Measurements from ENCODE around the gene BRIP1. TPM values are rescaled to one million over a fixed set of nuclear protein-coding genes. Genes with fewer than 3 reads are reported as not detected.
"Not testable (repeated sequence)": the region's sequence is repeated elsewhere in the genome, so short reads cannot be mapped to it uniquely, and the experiment has no call there.

Gene BRIP1
- polyA plus RNA-seq, 1 of the 3 experiments (the other 2 are of a cell fraction) = 2.0 TPM

DNA sequence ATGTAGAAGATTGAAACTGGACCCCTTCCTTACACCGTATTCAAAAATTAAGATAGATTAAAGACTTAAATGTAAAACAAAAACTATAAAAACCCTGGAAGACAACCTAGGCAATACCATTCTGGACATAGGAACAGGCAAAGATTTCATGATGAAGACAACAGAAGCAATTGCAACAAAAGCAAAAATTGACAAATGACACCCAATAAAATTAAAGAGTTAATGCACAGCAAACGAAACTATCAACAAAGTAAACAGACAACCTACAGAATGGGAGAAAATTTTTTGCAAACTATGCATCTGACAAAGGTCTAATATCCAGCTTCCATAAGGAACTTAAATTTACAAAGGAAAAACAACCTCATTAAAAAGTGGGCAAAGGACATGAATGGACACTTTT lies 37.1 kb downstream of the BRIP1 start:
- H3K27me3 ChIP-seq (ENCODE audit: insufficient read depth); POLR2A ChIA-PET; H3K4me2 ChIP-seq; H3K9ac ChIP-seq; H2AFZ ChIP-seq (ENCODE audit: low read depth); H3F3A ChIP-seq (replicated peaks; ENCODE audit: insufficient read depth); DNase-seq; H3K4me1 ChIP-seq (ENCODE audit: control insufficient read depth in 1 of 2, insufficient read depth in 2 of 2, low read depth in 1 of 2, low read length in 1 of 2); H4K20me1 ChIP-seq (ENCODE audit: insufficient read depth); H3K4me3 ChIP-seq (ENCODE audit: low read depth in 2 of 2, low read length in 1 of 2); H3K9me2 ChIP-seq; H3K27ac ChIP-seq (ENCODE audit: low read depth in 2 of 2, low read length in 1 of 2): not testable (repeated sequence)
- CTCF ChIA-PET = interaction anchor here (1.5 to 1.6 kb wide), 2 partner anchors 11 to 191 kb away, joined by 4 to 5 read pairs; no protein-coding TSS in a partner anchor
- H3K9me3 ChIP-seq = peaks cover 11% of the 10 kb centered on the region; the same call in 1 of the 2 replicates
- H3K36me3 ChIP-seq (replicated peaks in 1 of 2; ENCODE audit: control insufficient read depth in 1 of 2, insufficient read depth in 2 of 2, low read length in 1 of 2) = peaks cover 0 to 62% of the 10 kb centered on the region in 2 experiments
- peaks cover 42% of the 10 kb centered on the region; the same call in 1 of the 2 replicates for H3K79me2 ChIP-seq (ENCODE audit: insufficient read depth)
- WGBS (ENCODE audit: low lambda C conversion rate) = 87% methylated on average over 2 of the region's 2 CpGs

DNA sequence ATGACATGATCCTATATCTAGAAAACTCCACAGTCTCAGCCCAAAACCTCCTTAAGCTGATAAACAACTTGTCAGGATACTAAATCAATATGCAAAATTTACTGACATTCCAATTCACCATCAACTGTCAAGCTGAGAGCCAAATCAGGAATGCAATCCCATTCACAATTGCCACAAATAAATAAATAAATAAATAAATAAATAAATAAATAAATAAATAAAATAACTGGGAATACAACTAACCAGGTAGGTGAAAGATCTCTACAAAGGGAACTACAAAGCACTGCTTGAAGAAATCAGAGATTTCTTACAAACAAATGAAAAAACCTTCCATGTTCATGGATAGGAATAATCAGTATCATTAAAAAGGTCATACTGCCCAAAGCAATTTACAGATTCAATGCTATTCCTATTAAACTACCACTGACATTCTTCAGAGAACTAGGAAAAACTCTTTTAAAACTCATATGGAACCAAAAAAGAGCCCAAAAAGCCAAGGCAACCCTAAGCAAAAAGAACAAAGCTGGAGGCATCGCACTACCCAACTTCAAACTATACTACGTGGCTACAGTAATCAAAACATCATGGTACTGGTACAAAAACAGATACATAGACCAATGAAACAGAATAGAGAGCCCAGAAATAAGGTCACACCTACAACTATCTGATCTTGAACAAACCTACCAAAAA lies 37.7 kb downstream of the BRIP1 start:
- Histone ChIP-seq H3K4me3 (ENCODE audit: low read depth in 2 of 2, low read length in 1 of 2) (no peak overlapping the region), H4K20me1 (ENCODE audit: insufficient read depth) (no peaks in the 10 kb centered on the region), H3K27me3 (ENCODE audit: insufficient read depth) (no peaks in the 10 kb centered on the region), H3K9ac (no peak overlapping the region), H3F3A (replicated peaks; ENCODE audit: insufficient read depth) (peaks cover 4% of the 10 kb centered on the region), H3K79me2 (ENCODE audit: insufficient read depth) (peaks cover 42% of the 10 kb centered on the region; the same call in 1 of the 2 replicates), H3K9me3 (peaks cover 11% of the 10 kb centered on the region; the same call in 1 of the 2 replicates), H3K4me2 (no peak overlapping the region), H3K9me2 (no peaks in the 10 kb centered on the region), H3K36me3 (replicated peaks in 1 of 2; ENCODE audit: control insufficient read depth in 1 of 2, insufficient read depth in 2 of 2, low read length in 1 of 2) (peaks cover 0 to 62% of the 10 kb centered on the region in 2 experiments), H3K27ac (ENCODE audit: low read depth in 2 of 2, low read length in 1 of 2) (no peak overlapping the region), H3K4me1 (ENCODE audit: control insufficient read depth in 1 of 2, insufficient read depth in 2 of 2, low read depth in 1 of 2, low read length in 1 of 2) (no peaks in the 10 kb centered on the region), H2AFZ (ENCODE audit: low read depth) (no peak overlapping the region)
- DNase-seq = no peak
- TF ChIP-seq ELF1 (IDR thresholded peaks at IDR 0.05) = no peak
- TF ChIP-seq GABPA (IDR thresholded peaks at IDR 0.05; ENCODE audit: low read depth) = no peak
- no peak for TF ChIP-seq POLR2AphosphoS5 (IDR thresholded peaks at IDR 0.05; ENCODE audit: low read depth, low read length)
- TF ChIP-seq, protein P1, sequence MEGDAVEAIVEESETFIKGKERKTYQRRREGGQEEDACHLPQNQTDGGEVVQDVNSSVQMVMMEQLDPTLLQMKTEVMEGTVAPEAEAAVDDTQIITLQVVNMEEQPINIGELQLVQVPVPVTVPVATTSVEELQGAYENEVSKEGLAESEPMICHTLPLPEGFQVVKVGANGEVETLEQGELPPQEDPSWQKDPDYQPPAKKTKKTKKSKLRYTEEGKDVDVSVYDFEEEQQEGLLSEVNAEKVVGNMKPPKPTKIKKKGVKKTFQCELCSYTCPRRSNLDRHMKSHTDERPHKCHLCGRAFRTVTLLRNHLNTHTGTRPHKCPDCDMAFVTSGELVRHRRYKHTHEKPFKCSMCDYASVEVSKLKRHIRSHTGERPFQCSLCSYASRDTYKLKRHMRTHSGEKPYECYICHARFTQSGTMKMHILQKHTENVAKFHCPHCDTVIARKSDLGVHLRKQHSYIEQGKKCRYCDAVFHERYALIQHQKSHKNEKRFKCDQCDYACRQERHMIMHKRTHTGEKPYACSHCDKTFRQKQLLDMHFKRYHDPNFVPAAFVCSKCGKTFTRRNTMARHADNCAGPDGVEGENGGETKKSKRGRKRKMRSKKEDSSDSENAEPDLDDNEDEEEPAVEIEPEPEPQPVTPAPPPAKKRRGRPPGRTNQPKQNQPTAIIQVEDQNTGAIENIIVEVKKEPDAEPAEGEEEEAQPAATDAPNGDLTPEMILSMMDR (IDR thresholded peaks at IDR 0.05) = no peak
- TF ChIP-seq, protein P2, sequence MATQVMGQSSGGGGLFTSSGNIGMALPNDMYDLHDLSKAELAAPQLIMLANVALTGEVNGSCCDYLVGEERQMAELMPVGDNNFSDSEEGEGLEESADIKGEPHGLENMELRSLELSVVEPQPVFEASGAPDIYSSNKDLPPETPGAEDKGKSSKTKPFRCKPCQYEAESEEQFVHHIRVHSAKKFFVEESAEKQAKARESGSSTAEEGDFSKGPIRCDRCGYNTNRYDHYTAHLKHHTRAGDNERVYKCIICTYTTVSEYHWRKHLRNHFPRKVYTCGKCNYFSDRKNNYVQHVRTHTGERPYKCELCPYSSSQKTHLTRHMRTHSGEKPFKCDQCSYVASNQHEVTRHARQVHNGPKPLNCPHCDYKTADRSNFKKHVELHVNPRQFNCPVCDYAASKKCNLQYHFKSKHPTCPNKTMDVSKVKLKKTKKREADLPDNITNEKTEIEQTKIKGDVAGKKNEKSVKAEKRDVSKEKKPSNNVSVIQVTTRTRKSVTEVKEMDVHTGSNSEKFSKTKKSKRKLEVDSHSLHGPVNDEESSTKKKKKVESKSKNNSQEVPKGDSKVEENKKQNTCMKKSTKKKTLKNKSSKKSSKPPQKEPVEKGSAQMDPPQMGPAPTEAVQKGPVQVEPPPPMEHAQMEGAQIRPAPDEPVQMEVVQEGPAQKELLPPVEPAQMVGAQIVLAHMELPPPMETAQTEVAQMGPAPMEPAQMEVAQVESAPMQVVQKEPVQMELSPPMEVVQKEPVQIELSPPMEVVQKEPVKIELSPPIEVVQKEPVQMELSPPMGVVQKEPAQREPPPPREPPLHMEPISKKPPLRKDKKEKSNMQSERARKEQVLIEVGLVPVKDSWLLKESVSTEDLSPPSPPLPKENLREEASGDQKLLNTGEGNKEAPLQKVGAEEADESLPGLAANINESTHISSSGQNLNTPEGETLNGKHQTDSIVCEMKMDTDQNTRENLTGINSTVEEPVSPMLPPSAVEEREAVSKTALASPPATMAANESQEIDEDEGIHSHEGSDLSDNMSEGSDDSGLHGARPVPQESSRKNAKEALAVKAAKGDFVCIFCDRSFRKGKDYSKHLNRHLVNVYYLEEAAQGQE (IDR thresholded peaks at IDR 0.05; ENCODE audit: low read depth, low read length) = no peak
- TF ChIP-seq, protein P3, sequence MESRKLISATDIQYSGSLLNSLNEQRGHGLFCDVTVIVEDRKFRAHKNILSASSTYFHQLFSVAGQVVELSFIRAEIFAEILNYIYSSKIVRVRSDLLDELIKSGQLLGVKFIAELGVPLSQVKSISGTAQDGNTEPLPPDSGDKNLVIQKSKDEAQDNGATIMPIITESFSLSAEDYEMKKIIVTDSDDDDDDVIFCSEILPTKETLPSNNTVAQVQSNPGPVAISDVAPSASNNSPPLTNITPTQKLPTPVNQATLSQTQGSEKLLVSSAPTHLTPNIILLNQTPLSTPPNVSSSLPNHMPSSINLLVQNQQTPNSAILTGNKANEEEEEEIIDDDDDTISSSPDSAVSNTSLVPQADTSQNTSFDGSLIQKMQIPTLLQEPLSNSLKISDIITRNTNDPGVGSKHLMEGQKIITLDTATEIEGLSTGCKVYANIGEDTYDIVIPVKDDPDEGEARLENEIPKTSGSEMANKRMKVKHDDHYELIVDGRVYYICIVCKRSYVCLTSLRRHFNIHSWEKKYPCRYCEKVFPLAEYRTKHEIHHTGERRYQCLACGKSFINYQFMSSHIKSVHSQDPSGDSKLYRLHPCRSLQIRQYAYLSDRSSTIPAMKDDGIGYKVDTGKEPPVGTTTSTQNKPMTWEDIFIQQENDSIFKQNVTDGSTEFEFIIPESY (IDR thresholded peaks at IDR 0.05; ENCODE audit: borderline replicate concordance, low read depth) = no peak
- TF ChIP-seq TCF12 (IDR thresholded peaks at IDR 0.05) = no peak
- TF ChIP-seq FOXM1 (IDR thresholded peaks at IDR 0.05; ENCODE audit: low read depth) = no peak
- no peak for TF ChIP-seq CHD2 (IDR thresholded peaks at IDR 0.05; ENCODE audit: low read length, partially characterized antibody)
- TF ChIP-seq GATA2 (CRISPR knock-in tag; IDR thresholded peaks at IDR 0.05) = no peak
- POLR2A ChIA-PET = no interaction called here
- 98% methylated on average over 2 of the region's 2 CpGs for WGBS (ENCODE audit: low lambda C conversion rate)
- CTCF ChIA-PET = interaction anchor here (1.6 kb wide), 1 partner anchor 190 kb away, joined by 4 read pairs; no protein-coding TSS in a partner anchor

All from SK-N-SH (cell line).